Fibroblast of peridontal ligament (primary cell): ENCODE measurements around the gene OSBPL3.

ENCODE experiments used
- DNase-seq: peaks from one replicate; pipeline ENCODE4 v3.0.0-alpha.2; 2010; ENCODE audit errors: extremely low read depth

OSBPL3 gene

DNA sequence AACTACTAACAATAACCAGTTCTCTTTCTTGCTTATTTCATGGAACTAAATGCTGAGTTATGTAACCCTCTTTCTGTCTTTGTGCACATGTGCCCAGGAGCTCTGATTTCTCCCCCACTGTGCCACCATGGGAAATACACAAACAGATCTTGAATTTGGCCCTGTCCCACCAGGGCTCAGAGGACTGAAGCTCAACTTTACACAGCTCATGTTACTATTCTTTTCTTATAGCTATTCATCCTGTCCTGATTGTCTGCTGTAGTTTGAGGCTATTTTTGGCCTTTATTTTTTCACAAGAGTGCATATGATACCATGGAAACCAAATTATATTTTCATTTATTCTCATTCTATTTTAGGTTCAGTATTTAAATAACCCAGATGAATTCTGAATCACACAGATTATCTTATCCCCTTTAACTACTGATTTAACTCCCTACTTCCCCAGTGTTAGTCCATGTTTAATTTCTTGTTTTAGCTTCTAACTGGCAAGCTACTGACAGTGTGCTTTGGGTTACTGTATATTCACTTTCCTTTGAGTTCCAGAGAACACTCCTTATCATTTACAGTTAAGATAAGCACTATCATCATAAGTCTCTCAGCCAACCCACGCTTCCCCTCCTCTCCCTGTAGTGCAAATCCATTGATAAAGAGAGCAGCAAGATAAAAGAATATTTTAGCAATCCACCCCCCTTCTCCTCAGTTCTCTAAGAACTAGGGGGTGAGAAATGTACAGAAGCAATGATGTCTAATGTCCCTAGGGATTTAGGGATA lies 150.9 kb downstream of the OSBPL3 start:
- DNase-seq = peak; percentile 65

GRCh38 chr7:24827589-24827988 lies 152.4 kb downstream of the OSBPL3 start:
- peak; percentile 36 for DNase-seq

DNA sequence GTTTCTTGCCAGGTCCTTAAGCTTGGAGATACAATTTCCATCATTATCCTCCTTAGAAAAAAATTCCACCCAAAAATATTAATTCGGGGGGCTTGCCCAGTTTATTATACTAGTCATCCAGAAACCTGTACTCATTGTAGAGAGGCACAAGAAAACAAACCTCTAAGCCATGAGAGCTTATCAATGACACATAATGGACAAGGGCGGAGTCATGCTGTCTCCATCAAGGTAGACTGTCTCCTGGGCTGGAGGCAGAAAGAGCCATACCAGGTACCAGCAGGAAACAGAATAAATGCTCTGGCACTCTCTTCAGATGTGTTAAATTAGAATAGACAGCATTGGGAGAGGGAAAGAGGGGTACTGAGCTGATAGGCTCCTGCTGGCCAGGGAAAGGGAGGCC lies 153.0 kb downstream of the OSBPL3 start:
- DNase-seq = no peak

- peak; percentile 43 for DNase-seq
These were observed 153.3 kb downstream of the OSBPL3 start for GRCh38 chr7:24826662-24827020.

DNA sequence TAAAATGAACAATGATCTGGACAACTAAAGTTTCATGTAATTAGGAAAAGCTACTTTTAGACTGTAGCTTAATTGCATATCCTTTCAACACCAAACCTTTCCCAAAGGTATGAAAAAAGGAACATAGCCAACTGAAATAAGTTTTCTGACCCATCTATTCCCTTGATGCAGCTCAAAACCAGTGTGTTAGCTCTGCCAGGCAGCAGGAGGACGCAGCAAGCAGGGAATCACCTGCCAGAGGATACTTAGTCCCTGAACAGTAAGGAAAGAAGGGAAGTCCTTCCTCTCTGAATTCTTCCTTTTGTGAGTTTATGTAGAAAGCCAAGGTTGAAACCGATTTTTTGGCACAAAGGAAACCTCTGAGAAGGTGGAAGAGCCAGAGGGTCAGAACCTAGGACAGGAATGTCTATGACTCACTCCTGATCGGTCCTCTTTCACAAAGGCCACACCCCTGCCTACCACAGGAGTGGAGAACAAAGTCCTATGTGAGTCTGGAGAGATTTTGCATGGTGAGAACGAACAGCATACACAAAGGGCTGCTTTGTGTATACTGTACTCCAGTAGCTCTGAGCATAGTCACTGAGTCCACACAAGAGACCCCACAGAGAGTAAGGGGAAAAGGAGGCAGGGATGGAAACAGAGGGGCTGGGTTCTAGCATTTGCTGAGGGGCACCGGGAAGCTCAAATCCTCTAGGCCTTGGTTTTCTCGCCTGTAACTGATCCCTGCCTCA lies 153.9 kb downstream of the OSBPL3 start:
- DNase-seq = peak; percentile 30

GRCh38 chr7:24825381-24825794 lies 154.6 kb downstream of the OSBPL3 start:
- DNase-seq = no peak

DNA sequence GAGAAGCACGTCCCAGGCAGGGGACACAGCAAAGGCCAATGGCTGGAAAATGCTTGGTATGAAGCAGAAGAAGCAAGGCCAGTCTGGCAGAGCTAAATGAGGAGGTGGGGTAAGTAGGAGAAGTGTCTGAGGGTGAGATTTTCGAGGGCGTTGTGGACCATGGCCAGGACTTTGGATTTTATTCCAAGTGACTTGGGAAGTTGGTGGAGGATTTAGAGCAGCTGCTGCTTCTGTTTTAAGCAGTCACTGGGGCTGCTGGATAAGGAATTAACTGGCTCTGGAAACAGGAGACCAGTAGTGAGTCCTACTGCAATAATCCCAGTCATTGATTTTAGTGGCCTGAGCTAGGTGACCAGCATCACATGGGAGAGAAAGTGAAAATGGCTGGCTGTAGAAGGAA lies 155.1 kb downstream of the OSBPL3 start:
- no peak for DNase-seq

- DNase-seq = no peak
These were observed 155.6 kb downstream of the OSBPL3 start for GRCh38 chr7:24824400-24824799.

- no peak for DNase-seq
These were observed 158.3 kb downstream of the OSBPL3 start for GRCh38 chr7:24821754-24822054.

- peak; percentile 76 for DNase-seq
These were observed 158.8 kb downstream of the OSBPL3 start for GRCh38 chr7:24821045-24821753.

- DNase-seq = peak; percentile 67
These were observed 159.3 kb downstream of the OSBPL3 start for GRCh38 chr7:24820730-24821044.

GRCh38 chr7:24819916-24820689 lies 159.9 kb downstream of the OSBPL3 start:
- peak; percentile 92 for DNase-seq

DNA sequence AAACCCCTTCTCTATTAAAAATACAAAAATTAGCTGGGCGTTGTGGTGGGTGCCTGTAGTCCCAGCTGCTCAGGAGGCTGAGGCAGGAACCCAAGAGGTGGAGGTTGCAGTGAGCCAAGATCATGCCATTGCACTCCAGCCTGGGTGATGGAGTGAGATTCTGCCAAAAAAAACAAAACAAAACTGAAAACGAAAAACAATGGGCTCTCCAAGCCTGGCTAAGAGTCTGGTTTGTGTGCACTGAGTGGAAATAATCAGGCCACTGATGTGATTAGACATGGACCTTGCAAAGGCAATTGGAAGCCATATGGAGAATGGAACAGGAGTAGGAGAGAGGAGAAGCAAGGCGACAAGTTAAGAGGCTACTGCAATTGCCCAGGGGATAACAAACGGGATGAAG lies 162.6 kb downstream of the OSBPL3 start:
- no peak for DNase-seq

- DNase-seq = no peak
These were observed 163.1 kb downstream of the OSBPL3 start for GRCh38 chr7:24816868-24817267.

DNA sequence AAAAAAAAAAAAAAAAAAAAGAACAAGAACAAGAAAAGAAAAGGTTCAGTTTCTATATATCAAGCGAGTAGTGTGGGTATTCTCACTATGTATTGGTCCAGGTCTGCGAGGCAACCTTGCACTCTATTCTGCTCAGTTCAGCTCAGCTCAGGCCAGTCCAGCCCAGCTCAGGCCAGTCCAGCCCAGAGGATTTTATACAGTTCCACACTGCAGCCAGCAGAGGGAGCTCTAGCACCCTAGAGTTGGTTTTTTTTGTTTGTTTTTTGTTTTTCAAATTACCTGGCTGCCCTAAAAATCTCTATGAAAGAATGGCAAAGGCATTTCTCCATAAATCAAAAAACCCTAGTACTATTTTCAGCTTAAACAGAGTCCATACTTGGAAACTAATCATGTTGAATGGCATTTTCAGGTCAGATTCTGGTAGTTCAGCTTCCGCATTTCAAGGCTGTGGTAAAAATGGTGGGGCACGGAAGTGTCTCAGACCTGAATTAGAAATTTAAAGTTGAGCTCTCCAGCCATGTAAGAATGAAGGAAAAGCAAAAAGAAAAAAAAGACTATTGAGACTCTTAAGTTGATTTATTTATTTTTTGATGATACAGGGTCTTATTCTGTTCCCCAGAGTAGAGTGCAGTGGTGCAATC lies 167.6 kb downstream of the OSBPL3 start:
- DNase-seq = peak; percentile 68

GRCh38 chr7:24808518-24808917 lies 171.5 kb downstream of the OSBPL3 start:
- DNase-seq = no peak

DNA sequence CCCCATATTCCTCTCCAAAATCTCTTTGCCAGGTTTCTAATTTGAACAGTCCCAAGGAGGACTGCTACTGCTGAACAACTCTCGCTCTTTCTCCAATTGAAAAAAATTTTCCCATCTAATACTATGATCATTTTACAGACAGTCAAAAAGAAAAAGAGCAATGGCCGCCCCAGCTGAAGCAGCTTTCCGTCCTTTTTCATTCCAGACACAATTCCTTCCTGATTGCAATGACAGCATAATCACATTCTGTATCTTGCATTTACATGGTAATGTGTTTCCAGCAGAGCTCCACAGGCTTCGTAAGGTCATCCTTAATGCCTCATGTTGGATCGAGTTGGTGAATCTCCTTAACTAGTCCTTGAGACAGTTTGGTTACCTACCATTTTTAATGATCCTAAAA lies 177.7 kb downstream of the OSBPL3 start:
- no peak for DNase-seq

- DNase-seq = no peak
These were observed 178.1 kb downstream of the OSBPL3 start for GRCh38 chr7:24801883-24802282.

DNA sequence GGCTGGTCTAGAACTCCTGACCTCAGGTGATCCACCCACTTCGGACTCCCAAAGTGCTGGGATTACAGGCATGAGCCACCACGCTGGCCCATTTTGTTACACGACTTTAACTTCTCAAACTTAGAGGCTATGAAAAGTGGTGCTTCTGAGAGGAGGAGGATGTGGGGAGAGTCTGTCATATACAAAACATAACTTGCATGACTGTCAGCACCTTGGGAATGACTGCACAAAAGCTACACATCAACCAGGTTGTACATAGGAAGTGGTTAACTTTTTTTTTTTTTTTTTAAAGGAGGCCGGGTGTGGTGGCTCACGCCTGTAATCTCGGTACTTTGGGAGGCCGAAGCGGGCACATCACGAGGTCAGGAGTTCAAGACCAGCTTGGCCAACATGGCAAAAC lies 179.3 kb downstream of the OSBPL3 start:
- DNase-seq = no peak

DNA sequence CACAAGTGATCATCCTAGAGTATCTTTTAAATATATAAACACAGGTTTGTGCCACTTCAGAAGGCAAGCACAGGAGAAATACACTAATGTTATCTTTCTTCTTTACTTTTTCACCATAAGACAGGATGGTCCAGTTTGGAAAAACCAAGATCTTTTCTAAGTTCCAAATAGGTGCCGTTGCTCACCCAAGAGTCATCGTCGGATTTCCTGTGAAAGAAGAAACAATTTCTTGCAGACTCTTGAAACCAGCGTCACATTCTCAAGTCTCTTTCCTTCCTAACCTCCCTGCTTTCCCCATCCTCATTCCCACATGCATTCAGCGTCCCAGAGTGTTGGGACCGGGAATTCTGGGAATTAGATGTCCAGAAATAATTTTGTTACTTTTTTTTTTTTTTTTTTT lies 179.9 kb downstream of the OSBPL3 start:
- DNase-seq = no peak

GRCh38 chr7:24799506-24799905 lies 180.5 kb downstream of the OSBPL3 start:
- DNase-seq = no peak

GRCh38 chr7:24798261-24798660 lies 181.7 kb downstream of the OSBPL3 start:
- DNase-seq = no peak
